Endothelial cell of umbilical vein (primary cell): ENCODE results near the gene SAFB. TPM values are rescaled to one million over a fixed set of nuclear protein-coding genes. Genes with fewer than 3 reads are reported as not detected.

Experiments used
- BruUV-seq: library from RNA; stranded (reverse); fragments of 400-500 nt; replicated peaks from 2 replicates; lab custom pipeline; 2021; lab: Mats Ljungman, UMichigan
- CTCF ChIA-PET: fragments of 300-600, 350-600 bp; sonication (Branson Sonifier 250); formaldehyde crosslinking; loops from one replicate; lab custom pipeline; 2021; ENCODE audit warnings: antibody characterized with exemption, inconsistent platforms; lab: Charles Lee
- POLR2A ChIA-PET: fragments of 300-600, 350-600 bp; sonication (Branson Sonifier 250); formaldehyde crosslinking; loops from one replicate; lab custom pipeline; 2021; ENCODE audit warnings: antibody characterized with exemption, inconsistent platforms; lab: Charles Lee
- DNase-seq: peaks from one replicate; pipeline ENCODE4 v3.0.0-alpha.2; 2011; ENCODE audit warnings: low read depth, low spot score
- FAIRE-seq: peaks from 2 replicates; lab custom pipeline; 2011; peaks lifted over from hg19 to GRCh38; lab: Jason Lieb, UNC
- H2AFZ ChIP-seq: 2 replicates; pipeline ENCODE4 v1.6.0; 2012; ENCODE audit warnings: low read depth, low read length, control low read depth, inconsistent platforms
- H3K27ac ChIP-seq: 2 replicates; pipeline ENCODE4 v1.5.1; 2011; ENCODE audit warnings: low read depth, mild to moderate bottlenecking, control low read depth, low read length, moderate library complexity; ENCODE audit not compliant: insufficient read depth
- H3K27me3 ChIP-seq, 2 experiments: 2 replicates each; pipeline versions ENCODE4 v1.6.0 to v1.6.1; 2011; ENCODE audit warnings: low read length in 2 of 2, mixed read lengths in 1 of 2; ENCODE audit not compliant: control insufficient read depth in 2 of 2, insufficient read depth in 2 of 2
- H3K36me3 ChIP-seq, 2 experiments: 2 replicates in 1 of 2; 3 replicates in 1 of 2; pipeline ENCODE4 v1.5.1; 2011; ENCODE audit warnings: low read length in 2 of 2, mild to moderate bottlenecking in 1 of 2, moderate library complexity in 1 of 2; ENCODE audit not compliant: control insufficient read depth in 2 of 2, insufficient read depth in 2 of 2; ENCODE audit errors: extremely low read depth in 1 of 2
- H3K4me1 ChIP-seq: 3 replicates; pipeline ENCODE4 v1.5.1; 2011; ENCODE audit warnings: mild to moderate bottlenecking, low read length; ENCODE audit not compliant: control insufficient read depth, insufficient read depth; ENCODE audit errors: extremely low read depth
- H3K4me2 ChIP-seq: 2 replicates; pipeline ENCODE4 v1.6.1; 2011; ENCODE audit warnings: low read length, control low read depth, mixed read lengths; ENCODE audit not compliant: insufficient read depth
- H3K4me3 ChIP-seq, 3 experiments: fragments of 200-600 bp in 1 of 3; sonication (generic), shearing (Covaris generic) in 1 of 3; replicated peaks in 1 of 3; 2 replicates each; pipeline ENCODE4 v1.5.1; 2011 to 2016; ENCODE audit warnings: control low read depth in 3 of 3, low read length in 3 of 3, mild to moderate bottlenecking in 2 of 3, inconsistent platforms in 1 of 3, low read depth in 1 of 3, moderate library complexity in 1 of 3; ENCODE audit not compliant: insufficient read depth in 1 of 3
- H3K79me2 ChIP-seq: 2 replicates; pipeline ENCODE4 v1.6.0; 2012; ENCODE audit warnings: low read length, inconsistent platforms; ENCODE audit not compliant: control insufficient read depth, insufficient read depth
- H3K9ac ChIP-seq: replicated peaks from 2 replicates; pipeline ENCODE3; 2011; ENCODE audit warnings: low read length, control low read depth; ENCODE audit not compliant: insufficient read depth; ENCODE audit errors: extremely low read depth
- H3K9me1 ChIP-seq: replicated peaks from 3 replicates; pipeline ENCODE4 v1.6.0; 2011; ENCODE audit warnings: mild to moderate bottlenecking, low read length; ENCODE audit not compliant: control insufficient read depth, insufficient read depth; ENCODE audit errors: extremely low read depth
- H3K9me3 ChIP-seq: replicated peaks from 2 replicates; pipeline ENCODE4 v1.5.1; 2012; ENCODE audit warnings: low read length, inconsistent platforms; ENCODE audit not compliant: control insufficient read depth, insufficient read depth
- H4K20me1 ChIP-seq: replicated peaks from 2 replicates; pipeline ENCODE3; 2011; ENCODE audit warnings: mild to moderate bottlenecking, low read length; ENCODE audit not compliant: control insufficient read depth, insufficient read depth; ENCODE audit errors: extremely low read depth
- CTCF ChIP-seq, 2 donors: IDR thresholded peaks; 1 replicate in 1 of 2; 2 replicates in 1 of 2; pipeline ENCODE4 v1.5.1; 2011; ENCODE audit warnings: low read length in 2 of 2, mild to moderate bottlenecking in 2 of 2, moderate library complexity in 2 of 2, control low read depth in 1 of 2, inconsistent platforms in 1 of 2, low read depth in 1 of 2; ENCODE audit not compliant: insufficient read depth in 1 of 2; ENCODE audit errors: extremely low read depth in 1 of 2
- EZH2 ChIP-seq: IDR thresholded peaks from 2 replicates; pipeline ENCODE4 v1.6.1; 2012; ENCODE audit warnings: borderline replicate concordance, low read depth, mild to moderate bottlenecking, moderate library complexity, low read length, inconsistent platforms; ENCODE audit not compliant: severe bottlenecking
- FOS ChIP-seq: IDR thresholded peaks from 2 replicates; pipeline ENCODE4 v1.6.1; 2011; ENCODE audit warnings: mild to moderate bottlenecking, low read length, moderate library complexity, borderline replicate concordance; ENCODE audit not compliant: insufficient read depth
- GATA2 ChIP-seq: IDR thresholded peaks from 2 replicates; pipeline ENCODE4 v1.7.0; 2011; ENCODE audit warnings: low read depth, mild to moderate bottlenecking, moderate library complexity, mixed read lengths, low read length; ENCODE audit not compliant: insufficient read length, insufficient read depth
- JUN ChIP-seq: IDR thresholded peaks from 2 replicates; pipeline ENCODE4 v1.6.1; 2011; ENCODE audit warnings: borderline replicate concordance, low read depth; ENCODE audit not compliant: insufficient read length, insufficient read depth
- MAX ChIP-seq: IDR thresholded peaks from 2 replicates; pipeline ENCODE4 v1.6.1; 2011; ENCODE audit not compliant: insufficient read depth, insufficient read length
- MYC ChIP-seq: IDR thresholded peaks from one replicate; pipeline ENCODE4 v1.6.1; 2011; ENCODE audit warnings: mild to moderate bottlenecking, low read depth, low read length
- POLR2A ChIP-seq: IDR thresholded peaks from 2 replicates; pipeline ENCODE4 v1.6.1; 2012; ENCODE audit warnings: low read depth, mild to moderate bottlenecking, control low read depth, low read length
- POLR2AphosphoS5 ChIP-seq: IDR thresholded peaks from 2 replicates; pipeline ENCODE4 v1.6.1; 2012; ENCODE audit warnings: low read depth, mild to moderate bottlenecking, control low read depth, low read length, moderate library complexity; ENCODE audit not compliant: insufficient read depth
- dilution Hi-C: fragments of 300-500 bp; cut with MboI; formaldehyde crosslinking; loops from one replicate; pipeline ENCODE4 v1.15.0; 2019; ENCODE audit warnings: low sequenced_read_pairs; ENCODE audit not compliant: extremely low pct_ligation_motif_present
- intact Hi-C: fragments of 100-400 bp; cut with micrococcal nuclease; formaldehyde crosslinking; loops from one replicate; pipeline ENCODE4 v1.10.0; 2022
- polyA plus RNA-seq, 4 experiments: library from polyadenylated mRNA; depleted of rRNA in 3 of 4; stranded (reverse) in 3 of 4; unstranded in 1 of 4; fragments of >200 nt; gene quantifications; 2 replicates each; pipeline versions ENCODE4 v1.2.1 to v1.2.3, GENCODE V29; 2011 to 2012; ENCODE audit warnings: missing spikeins in 1 of 4
- total RNA-seq: library from RNA; stranded (reverse); gene quantifications from 2 replicates; pipeline ENCODE4 v1.2.3, GENCODE V29; 2021

The SAFB gene
- total and polyA plus RNA-seq, 2 donors (not counting 3 experiments of a cell fraction or from before 2014, with no cell fraction given) = 44.7 to 109 TPM

- BruUV-seq = no TSS peak
- Histone ChIP-seq H3K4me3 (no peak overlapping the region), H3K9me1 (no peaks in the 10 kb centered on the region)
These were observed 50.9 kb downstream of the SAFB start for GRCh38 chr19:5673752-5674151.

More at GRCh38 chr19:5673752-5674151, 50.9 kb downstream of the SAFB start:
- H3K4me2 ChIP-seq = no peak overlapping the region
- no peaks in the 10 kb centered on the region for H3K9me3 ChIP-seq
- intact Hi-C loops (no loop called here), dilution Hi-C loops (no loop called here)
- H3K9ac ChIP-seq = no peak overlapping the region
- DNase-seq (no peak), FAIRE-seq (no peak)
- no peaks in the 10 kb centered on the region for H3K4me1 ChIP-seq
- no peaks in the 10 kb centered on the region for H4K20me1 ChIP-seq
- ChIA-PET CTCF (no interaction called here), POLR2A (no interaction called here)
- no peak overlapping the region for H3K27ac ChIP-seq
- peaks cover 2 to 20% of the 10 kb centered on the region in 2 experiments for H3K36me3 ChIP-seq
- H3K27me3 ChIP-seq = no peaks in the 10 kb centered on the region
- TF ChIP-seq GATA2 (no peak), CTCF (IDR thresholded peaks at IDR 0.05; ENCODE audit: extremely low read depth in 1 of 2, insufficient read depth in 1 of 2, low read depth in 1 of 2, low read length in 2 of 2) (no peak), EZH2 (no peak), MAX (no peak), POLR2AphosphoS5 (no peak), POLR2A (no peak), FOS (no peak), MYC (no peak), JUN (no peak)
- no peak overlapping the region for H2AFZ ChIP-seq
- H3K79me2 ChIP-seq = no peaks in the 10 kb centered on the region
